GM19438 (cell line): Measurements from ENCODE around the gene SLX4IP.

Source experiments
- ATAC-seq: cut with Tn5 transposase; IDR thresholded peaks from one replicate; pipeline ENCODE4 v1.9.1; 2021; ENCODE audit warnings: low read depth; ENCODE audit not compliant: unreplicated experiment

Gene SLX4IP

DNA sequence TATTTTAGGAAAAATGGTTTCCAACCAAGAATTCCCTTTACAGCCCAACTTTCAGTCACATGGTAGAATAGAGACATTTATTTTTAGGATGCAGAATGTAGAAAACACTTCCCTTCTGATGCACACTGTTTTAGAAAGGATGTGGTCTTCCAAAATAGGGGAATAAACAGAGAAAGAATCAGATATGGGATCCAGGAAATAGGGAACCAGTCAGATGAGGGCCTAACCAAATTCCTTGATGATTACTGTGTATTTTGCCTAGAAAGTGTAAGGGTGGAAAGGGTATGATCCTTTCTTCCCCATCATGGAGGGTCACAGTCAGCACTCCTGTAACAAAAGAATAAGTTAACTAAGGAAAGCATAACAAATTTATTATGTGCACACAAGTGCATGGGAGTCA, 27.4 kb downstream of the SLX4IP start:
- ATAC-seq, result no peak

DNA sequence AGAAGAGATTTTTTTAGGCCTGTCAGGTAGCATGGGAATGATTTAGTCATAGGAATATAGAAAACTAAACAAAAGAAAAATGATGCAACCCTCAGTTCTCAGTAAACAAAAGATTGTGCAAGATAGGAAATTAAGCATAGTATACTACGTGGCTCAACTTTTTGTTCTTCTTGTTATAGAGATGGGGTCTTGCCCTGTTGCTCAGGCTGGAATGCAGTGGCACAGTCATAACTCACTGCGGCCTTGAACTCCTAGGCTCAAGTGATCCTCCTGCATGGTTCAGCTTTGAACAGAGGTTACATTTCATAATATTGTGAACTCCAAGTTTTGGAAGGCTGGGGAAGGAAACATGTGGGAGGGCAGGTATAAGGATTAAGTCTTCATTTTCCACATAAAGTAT, 28.5 kb downstream of the SLX4IP start:
- no peak for ATAC-seq

DNA sequence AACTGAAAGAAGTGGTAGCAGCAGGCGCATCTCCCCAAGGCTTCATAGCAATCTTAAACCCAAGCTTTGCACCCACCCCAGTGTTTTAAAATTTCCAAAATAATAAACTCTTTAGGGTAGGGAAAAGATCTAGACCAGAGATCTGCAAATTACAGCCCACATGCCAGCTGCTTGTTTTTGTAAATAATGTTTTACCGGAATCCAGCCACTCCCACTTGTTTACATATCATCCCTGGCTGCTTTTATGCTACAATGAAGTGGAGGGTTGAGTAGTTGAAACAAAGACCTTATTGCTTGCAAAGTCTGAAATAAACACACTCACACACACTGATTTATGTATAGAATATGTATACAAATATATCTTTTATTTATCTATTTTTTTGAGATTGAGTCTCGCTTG, 30.0 kb downstream of the SLX4IP start:
- ATAC-seq, result no peak

DNA sequence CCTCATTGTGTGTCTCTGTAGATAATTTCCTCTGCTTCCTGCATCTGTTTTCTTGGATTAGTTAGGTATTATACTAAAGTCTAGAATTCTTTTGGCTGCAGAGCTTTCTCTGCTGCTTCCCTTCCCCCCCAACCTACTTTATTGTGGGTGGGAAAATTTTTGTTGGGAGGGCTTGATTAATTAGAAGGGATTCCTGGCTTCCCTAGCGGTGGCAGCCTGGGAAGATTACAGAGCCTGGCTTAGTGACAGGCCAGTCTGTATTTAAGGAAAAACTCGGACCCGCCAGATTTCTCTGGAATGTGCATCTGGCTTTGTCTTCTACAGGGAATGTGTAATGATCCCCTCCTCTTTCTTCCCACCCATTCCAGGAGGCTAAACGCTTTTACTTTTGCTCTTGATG, 31.2 kb downstream of the SLX4IP start:
- ATAC-seq, result no peak

GRCh38 chr20:10466855-10467254, 31.8 kb downstream of the SLX4IP start:
- ATAC-seq, result no peak

GRCh38 chr20:10467681-10468339, 32.7 kb downstream of the SLX4IP start:
- ATAC-seq, result no peak

GRCh38 chr20:10468340-10468845, 33.3 kb downstream of the SLX4IP start:
- no peak for ATAC-seq

DNA sequence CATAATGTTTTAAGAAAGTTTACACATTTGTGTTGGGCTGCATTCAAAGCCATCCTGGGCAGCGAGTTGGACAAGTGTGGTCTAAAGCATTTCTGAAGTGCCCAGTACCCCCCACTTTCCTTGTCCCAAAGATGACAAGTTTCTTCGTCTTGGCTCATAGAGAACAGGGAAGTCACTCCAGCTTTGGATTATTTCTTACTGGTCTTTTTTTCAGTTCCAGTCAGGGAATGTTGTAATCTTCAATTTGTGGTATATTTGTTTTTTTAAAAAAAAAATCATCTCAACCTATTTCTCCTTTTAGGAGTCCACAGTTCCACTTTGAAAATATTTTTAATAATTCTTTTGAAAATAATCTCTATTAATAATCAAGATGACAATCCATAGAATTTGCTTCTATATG, 34.0 kb downstream of the SLX4IP start:
- no peak for ATAC-seq

- ATAC-seq, result no peak
Measured at GRCh38 chr20:10469599-10469998, 34.5 kb downstream of the SLX4IP start.

GRCh38 chr20:10470276-10470675, 35.2 kb downstream of the SLX4IP start:
- no peak for ATAC-seq

DNA sequence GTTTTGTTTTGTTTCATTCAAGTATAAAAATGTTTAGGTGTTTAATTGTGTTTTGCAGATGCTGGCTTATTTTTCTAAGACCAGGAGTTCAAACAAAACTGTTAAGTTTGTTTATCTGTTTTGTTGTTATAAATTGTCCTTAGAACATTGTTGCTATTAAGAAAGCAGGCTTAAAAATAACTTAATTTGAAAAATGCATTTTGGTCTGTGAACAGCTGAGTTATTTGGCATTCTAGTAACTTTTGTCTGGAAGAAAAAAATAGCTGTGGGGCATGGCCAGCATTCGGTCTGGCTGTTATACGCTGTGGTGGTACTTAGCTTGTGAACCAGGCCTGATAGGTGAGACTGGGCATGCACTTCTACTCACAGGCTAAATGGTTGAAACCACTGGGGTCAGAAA, 37.8 kb downstream of the SLX4IP start:
- ATAC-seq, result no peak

DNA sequence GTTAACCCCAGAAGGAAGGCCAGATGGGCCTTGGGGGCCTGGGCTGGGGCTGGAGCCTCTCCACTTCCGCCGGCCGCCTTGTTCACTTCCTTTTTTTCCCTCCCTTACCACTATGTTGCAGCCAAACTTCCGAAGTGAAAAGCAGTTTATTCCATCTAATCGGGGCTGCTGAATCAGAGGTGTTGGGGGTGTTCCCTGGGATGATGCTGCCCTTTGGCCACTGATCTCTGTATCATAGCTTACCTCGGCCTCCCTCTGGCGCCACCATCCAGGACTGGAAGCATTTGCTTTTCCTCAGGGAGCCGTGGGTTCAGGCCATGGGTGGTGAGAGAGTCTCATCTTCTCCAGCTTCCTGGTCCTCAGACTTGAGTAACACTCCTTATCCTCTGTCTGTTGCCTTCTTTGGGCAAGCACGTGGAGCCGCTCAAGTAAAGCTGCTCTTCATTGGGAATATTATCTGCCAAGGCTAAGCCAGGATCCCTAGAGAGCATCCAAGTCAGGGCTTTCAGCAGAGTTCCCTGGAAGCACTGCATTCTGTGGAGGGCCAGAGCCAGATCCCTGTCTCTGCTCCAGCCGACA, 39.6 kb downstream of the SLX4IP start:
- ATAC-seq, result no peak

GRCh38 chr20:10475225-10475624, 40.1 kb downstream of the SLX4IP start:
- ATAC-seq, result no peak

- ATAC-seq, result peak; percentile 70
Measured at GRCh38 chr20:10476319-10476724, 41.2 kb downstream of the SLX4IP start.

- peak; percentile 54 for ATAC-seq
Measured at GRCh38 chr20:10478205-10478604, 43.1 kb downstream of the SLX4IP start.

GRCh38 chr20:10478930-10479329, 43.8 kb downstream of the SLX4IP start:
- no peak for ATAC-seq

- no peak for ATAC-seq
Measured at GRCh38 chr20:10481676-10482075, 46.6 kb downstream of the SLX4IP start.

- no peak for ATAC-seq
Measured at GRCh38 chr20:10483691-10484090, 48.6 kb downstream of the SLX4IP start.

GRCh38 chr20:10487142-10488136, 52.3 kb downstream of the SLX4IP start:
- no peak for ATAC-seq

GRCh38 chr20:10488534-10488933, 53.4 kb downstream of the SLX4IP start:
- ATAC-seq, result no peak

DNA sequence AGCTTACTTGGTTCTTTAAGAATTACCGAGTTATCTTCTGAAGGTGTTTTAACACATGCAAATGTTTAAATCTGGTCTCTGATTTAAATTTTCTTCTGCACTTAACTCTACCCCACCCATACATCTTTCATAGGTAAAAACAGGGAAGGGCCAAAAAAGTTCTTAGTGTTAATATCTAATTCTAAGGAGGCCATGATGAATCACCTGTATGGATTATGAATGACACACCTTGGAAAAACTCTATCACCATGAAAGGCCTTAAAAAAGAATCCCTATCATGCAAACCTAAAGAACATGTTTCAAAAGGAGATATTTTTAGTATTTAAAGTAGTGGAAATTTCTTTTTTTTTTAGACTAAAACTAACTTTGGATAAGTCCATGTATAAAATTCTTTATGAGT, 54.7 kb downstream of the SLX4IP start:
- no peak for ATAC-seq
